H1 (cell line): ENCODE data around the gene OPN1SW. TPM values are rescaled to one million over a fixed set of nuclear protein-coding genes. Genes with fewer than 3 reads are reported as not detected.

Experiments used
- polyA plus RNA-seq, 7 experiments: library from polyadenylated mRNA; depleted of rRNA in 3 of 7; stranded (reverse) in 5 of 7; unstranded in 2 of 7; fragments of >200 nt in 5 of 7; fragments of 200-250 nt in 2 of 7; gene quantifications; 1 replicate in 5 of 7; 2 replicates in 1 of 7; 4 replicates in 1 of 7; pipeline versions ENCODE4 v1.2.1 to v1.2.3, GENCODE V29; 2011 to 2013; ENCODE audit warnings: missing spikeins in 2 of 7, mixed read lengths in 2 of 7
- total RNA-seq: library from RNA; stranded (reverse); fragmentation: NEBNext Ultra II Directional; extraction: Animal tissue kit (Norgen Biotek cat#: 25700); gene quantifications from 2 replicates; pipeline ENCODE4 v1.2.1, GENCODE V29; 2021
- TF ChIP-seq, protein P1 (sequence below): fragments of 300-600 bp; sonication (generic); IDR thresholded peaks from 2 replicates; pipeline ENCODE4 v1.7.1; 2012; ENCODE audit warnings: low read length, moderate library complexity, mild to moderate bottlenecking, inconsistent platforms; ENCODE audit not compliant: insufficient replicate concordance

OPN1SW gene
- total and polyA plus RNA-seq, 2 of the 8 experiments (the other 6 are each of a cell fraction or from before 2014, with no cell fraction given): not detected

DNA sequence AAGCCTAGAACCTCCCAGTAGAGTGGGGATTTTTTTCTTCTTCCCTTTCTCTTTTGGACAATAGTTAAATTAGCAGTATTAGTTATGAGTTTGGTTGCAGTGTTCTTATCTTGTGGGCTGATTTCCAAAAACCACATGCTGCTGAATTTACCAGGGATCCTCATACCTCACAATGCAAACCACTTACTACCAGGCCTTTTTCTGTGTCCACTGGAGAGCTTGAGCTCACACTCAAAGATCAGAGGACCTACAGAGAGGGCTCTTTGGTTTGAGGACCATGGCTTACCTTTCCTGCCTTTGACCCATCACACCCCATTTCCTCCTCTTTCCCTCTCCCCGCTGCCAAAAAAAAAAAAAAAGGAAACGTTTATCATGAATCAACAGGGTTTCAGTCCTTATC is 5.4 kb downstream of the OPN1SW start (continued):
- TF ChIP-seq, protein P1, sequence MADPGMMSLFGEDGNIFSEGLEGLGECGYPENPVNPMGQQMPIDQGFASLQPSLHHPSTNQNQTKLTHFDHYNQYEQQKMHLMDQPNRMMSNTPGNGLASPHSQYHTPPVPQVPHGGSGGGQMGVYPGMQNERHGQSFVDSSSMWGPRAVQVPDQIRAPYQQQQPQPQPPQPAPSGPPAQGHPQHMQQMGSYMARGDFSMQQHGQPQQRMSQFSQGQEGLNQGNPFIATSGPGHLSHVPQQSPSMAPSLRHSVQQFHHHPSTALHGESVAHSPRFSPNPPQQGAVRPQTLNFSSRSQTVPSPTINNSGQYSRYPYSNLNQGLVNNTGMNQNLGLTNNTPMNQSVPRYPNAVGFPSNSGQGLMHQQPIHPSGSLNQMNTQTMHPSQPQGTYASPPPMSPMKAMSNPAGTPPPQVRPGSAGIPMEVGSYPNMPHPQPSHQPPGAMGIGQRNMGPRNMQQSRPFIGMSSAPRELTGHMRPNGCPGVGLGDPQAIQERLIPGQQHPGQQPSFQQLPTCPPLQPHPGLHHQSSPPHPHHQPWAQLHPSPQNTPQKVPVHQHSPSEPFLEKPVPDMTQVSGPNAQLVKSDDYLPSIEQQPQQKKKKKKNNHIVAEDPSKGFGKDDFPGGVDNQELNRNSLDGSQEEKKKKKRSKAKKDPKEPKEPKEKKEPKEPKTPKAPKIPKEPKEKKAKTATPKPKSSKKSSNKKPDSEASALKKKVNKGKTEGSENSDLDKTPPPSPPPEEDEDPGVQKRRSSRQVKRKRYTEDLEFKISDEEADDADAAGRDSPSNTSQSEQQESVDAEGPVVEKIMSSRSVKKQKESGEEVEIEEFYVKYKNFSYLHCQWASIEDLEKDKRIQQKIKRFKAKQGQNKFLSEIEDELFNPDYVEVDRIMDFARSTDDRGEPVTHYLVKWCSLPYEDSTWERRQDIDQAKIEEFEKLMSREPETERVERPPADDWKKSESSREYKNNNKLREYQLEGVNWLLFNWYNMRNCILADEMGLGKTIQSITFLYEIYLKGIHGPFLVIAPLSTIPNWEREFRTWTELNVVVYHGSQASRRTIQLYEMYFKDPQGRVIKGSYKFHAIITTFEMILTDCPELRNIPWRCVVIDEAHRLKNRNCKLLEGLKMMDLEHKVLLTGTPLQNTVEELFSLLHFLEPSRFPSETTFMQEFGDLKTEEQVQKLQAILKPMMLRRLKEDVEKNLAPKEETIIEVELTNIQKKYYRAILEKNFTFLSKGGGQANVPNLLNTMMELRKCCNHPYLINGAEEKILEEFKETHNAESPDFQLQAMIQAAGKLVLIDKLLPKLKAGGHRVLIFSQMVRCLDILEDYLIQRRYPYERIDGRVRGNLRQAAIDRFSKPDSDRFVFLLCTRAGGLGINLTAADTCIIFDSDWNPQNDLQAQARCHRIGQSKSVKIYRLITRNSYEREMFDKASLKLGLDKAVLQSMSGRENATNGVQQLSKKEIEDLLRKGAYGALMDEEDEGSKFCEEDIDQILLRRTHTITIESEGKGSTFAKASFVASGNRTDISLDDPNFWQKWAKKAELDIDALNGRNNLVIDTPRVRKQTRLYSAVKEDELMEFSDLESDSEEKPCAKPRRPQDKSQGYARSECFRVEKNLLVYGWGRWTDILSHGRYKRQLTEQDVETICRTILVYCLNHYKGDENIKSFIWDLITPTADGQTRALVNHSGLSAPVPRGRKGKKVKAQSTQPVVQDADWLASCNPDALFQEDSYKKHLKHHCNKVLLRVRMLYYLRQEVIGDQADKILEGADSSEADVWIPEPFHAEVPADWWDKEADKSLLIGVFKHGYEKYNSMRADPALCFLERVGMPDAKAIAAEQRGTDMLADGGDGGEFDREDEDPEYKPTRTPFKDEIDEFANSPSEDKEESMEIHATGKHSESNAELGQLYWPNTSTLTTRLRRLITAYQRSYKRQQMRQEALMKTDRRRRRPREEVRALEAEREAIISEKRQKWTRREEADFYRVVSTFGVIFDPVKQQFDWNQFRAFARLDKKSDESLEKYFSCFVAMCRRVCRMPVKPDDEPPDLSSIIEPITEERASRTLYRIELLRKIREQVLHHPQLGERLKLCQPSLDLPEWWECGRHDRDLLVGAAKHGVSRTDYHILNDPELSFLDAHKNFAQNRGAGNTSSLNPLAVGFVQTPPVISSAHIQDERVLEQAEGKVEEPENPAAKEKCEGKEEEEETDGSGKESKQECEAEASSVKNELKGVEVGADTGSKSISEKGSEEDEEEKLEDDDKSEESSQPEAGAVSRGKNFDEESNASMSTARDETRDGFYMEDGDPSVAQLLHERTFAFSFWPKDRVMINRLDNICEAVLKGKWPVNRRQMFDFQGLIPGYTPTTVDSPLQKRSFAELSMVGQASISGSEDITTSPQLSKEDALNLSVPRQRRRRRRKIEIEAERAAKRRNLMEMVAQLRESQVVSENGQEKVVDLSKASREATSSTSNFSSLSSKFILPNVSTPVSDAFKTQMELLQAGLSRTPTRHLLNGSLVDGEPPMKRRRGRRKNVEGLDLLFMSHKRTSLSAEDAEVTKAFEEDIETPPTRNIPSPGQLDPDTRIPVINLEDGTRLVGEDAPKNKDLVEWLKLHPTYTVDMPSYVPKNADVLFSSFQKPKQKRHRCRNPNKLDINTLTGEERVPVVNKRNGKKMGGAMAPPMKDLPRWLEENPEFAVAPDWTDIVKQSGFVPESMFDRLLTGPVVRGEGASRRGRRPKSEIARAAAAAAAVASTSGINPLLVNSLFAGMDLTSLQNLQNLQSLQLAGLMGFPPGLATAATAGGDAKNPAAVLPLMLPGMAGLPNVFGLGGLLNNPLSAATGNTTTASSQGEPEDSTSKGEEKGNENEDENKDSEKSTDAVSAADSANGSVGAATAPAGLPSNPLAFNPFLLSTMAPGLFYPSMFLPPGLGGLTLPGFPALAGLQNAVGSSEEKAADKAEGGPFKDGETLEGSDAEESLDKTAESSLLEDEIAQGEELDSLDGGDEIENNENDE: no peak
